Choroid plexus epithelial cell (primary cell): ENCODE results near the gene SENP2.

Experiments used
- DNase-seq: peaks from one replicate; pipeline ENCODE4 v3.0.0-alpha.2; 2010; ENCODE audit warnings: low read depth
- H3K4me3 ChIP-seq: 2 replicates; pipeline ENCODE4 v1.5.1; 2011; ENCODE audit warnings: low read depth, mild to moderate bottlenecking, control low read depth, low read length, moderate library complexity
- CTCF ChIP-seq: conservative IDR thresholded peaks from 2 replicates; pipeline ENCODE4 v1.5.1; 2011; ENCODE audit warnings: low read depth, mild to moderate bottlenecking, control low read depth, inconsistent platforms, low read length, moderate library complexity

SENP2 gene

GRCh38 chr3:185584686-185585085 lies 1.4 kb upstream of the SENP2 start:
- no peak overlapping the region for H3K4me3 ChIP-seq
- TF ChIP-seq CTCF = no peak
- DNase-seq = no peak

GRCh38 chr3:185585518-185585858 lies 607 bp upstream of the SENP2 start:
- TF ChIP-seq CTCF = no peak
- H3K4me3 ChIP-seq = peak overlapping the region; percentile 55
- DNase-seq = no peak

GRCh38 chr3:185586686-185587039 lies 568 bp downstream of the SENP2 start:
- DNase-seq = no peak
- peak overlapping the region; percentile 98 for H3K4me3 ChIP-seq
- TF ChIP-seq CTCF = no peak

- no peak for DNase-seq
Observed at GRCh38 chr3:185594073-185594472, 8.0 kb downstream of the SENP2 start.

GRCh38 chr3:185595526-185595925 lies 9.4 kb downstream of the SENP2 start:
- DNase-seq = no peak
- no peak for TF ChIP-seq CTCF
- H3K4me3 ChIP-seq = no peak overlapping the region

More at GRCh38 chr3:185594073-185594472, 8.0 kb downstream of the SENP2 start:
- H3K4me3 ChIP-seq = no peak overlapping the region
- TF ChIP-seq CTCF = no peak

GRCh38 chr3:185605566-185605965 lies 19.5 kb downstream of the SENP2 start:
- H3K4me3 ChIP-seq = no peak overlapping the region
- TF ChIP-seq CTCF = no peak
- DNase-seq = no peak

GRCh38 chr3:185606196-185606595 lies 20.1 kb downstream of the SENP2 start:
- no peak for TF ChIP-seq CTCF
- no peak overlapping the region for H3K4me3 ChIP-seq
- no peak for DNase-seq
